Panc1 (cell line): ENCODE results near the gene PCGF1. TPM values are rescaled to one million over a fixed set of nuclear protein-coding genes. Genes with fewer than 3 reads are reported as not detected.
"Not testable (repeated sequence)": the region's sequence is repeated elsewhere in the genome, so short reads cannot be mapped to it uniquely, and the experiment has no call there.

Source experiments
- ATAC-seq: fragments of 200-7000 bp; cut with Tn5 transposase; 2 replicates; pipeline ENCODE4 v1.9.1; 2020; ENCODE audit warnings: mild to moderate bottlenecking, moderate library complexity
- BruUV-seq: library from RNA; stranded (reverse); fragments of 400-500 nt; replicated peaks from 2 replicates; lab custom pipeline; 2021; lab: Mats Ljungman, UMichigan
- CTCF ChIA-PET: fragments of 300-600 bp; sonication (Branson Sonifier 250); formaldehyde crosslinking; loops from one replicate; lab custom pipeline; 2022; ENCODE audit warnings: antibody characterized with exemption; lab: Charles Lee
- POLR2A ChIA-PET: fragments of 300-600 bp; sonication (Branson Sonifier 250); formaldehyde crosslinking; loops from one replicate; lab custom pipeline; 2022; ENCODE audit warnings: antibody characterized with exemption; lab: Charles Lee
- DNase-seq: peaks from one replicate; pipeline ENCODE4 v3.0.0-alpha.2; 2010; ENCODE audit warnings: low read depth, low spot score
- H3K27ac ChIP-seq: 2 replicates; pipeline ENCODE4 v1.5.1; 2011; ENCODE audit warnings: mild to moderate bottlenecking, low read length, inconsistent platforms
- H3K27me3 ChIP-seq: fragments of 200-500 bp; sonication (Bioruptor generic); 2 replicates; pipeline ENCODE4 v1.6.0; 2014; ENCODE audit warnings: low read length, inconsistent platforms; ENCODE audit not compliant: control insufficient read depth, insufficient read depth
- H3K36me3 ChIP-seq: fragments of 200-500 bp; sonication (Bioruptor generic); 2 replicates; pipeline ENCODE4 v1.5.1; 2014; ENCODE audit warnings: inconsistent platforms, mild to moderate bottlenecking, low read length, moderate library complexity; ENCODE audit not compliant: control insufficient read depth, insufficient read depth
- H3K4me1 ChIP-seq: 2 replicates; pipeline ENCODE4 v1.5.1; 2011; ENCODE audit warnings: inconsistent platforms, mild to moderate bottlenecking, low read length, moderate library complexity; ENCODE audit not compliant: control insufficient read depth, insufficient read depth
- H3K4me3 ChIP-seq, 2 experiments: 2 replicates each; pipeline ENCODE4 v1.5.1; 2011 to 2012; ENCODE audit warnings: low read depth in 2 of 2, low read length in 2 of 2, mild to moderate bottlenecking in 2 of 2, inconsistent platforms in 1 of 2, moderate library complexity in 1 of 2
- H3K9me3 ChIP-seq: fragments of 200-500 bp; sonication (Bioruptor generic); 2 replicates; pipeline ENCODE4 v1.5.1; 2014; ENCODE audit warnings: low read depth, mild to moderate bottlenecking, inconsistent platforms, low read length, moderate library complexity; ENCODE audit not compliant: control insufficient read depth, insufficient read depth
- CTCF ChIP-seq: fragments of 450-650 bp; IDR thresholded peaks from 2 replicates; pipeline ENCODE4 v1.5.1; 2017; ENCODE audit warnings: mild to moderate bottlenecking
- POLR2AphosphoS5 ChIP-seq: IDR thresholded peaks from 2 replicates; pipeline ENCODE4 v1.6.1; 2012; ENCODE audit warnings: mild to moderate bottlenecking, low read depth, low read length, moderate library complexity
- SIN3A ChIP-seq: IDR thresholded peaks from 2 replicates; pipeline ENCODE4 v1.6.1; 2012; ENCODE audit warnings: low read depth, mild to moderate bottlenecking, low read length, moderate library complexity, borderline replicate concordance; ENCODE audit not compliant: insufficient read depth
- TCF7L2 ChIP-seq: IDR thresholded peaks from 2 replicates; pipeline ENCODE4 v1.6.1; 2011; ENCODE audit warnings: mild to moderate bottlenecking, low read depth, low read length, inconsistent platforms
- in situ Hi-C: cut with HindIII; loops from 2 replicates; pipeline ENCODE4 v1.10.0; 2016; ENCODE audit warnings: low sequenced_read_pairs, low pct_unique_long_range_greater_than_20kb
- intact Hi-C: fragments of 100-400 bp; cut with micrococcal nuclease; formaldehyde crosslinking; loops from one replicate; pipeline ENCODE4 v1.10.0; 2022; ENCODE audit not compliant: unreplicated experiment
- total RNA-seq: library from RNA; stranded (reverse); gene quantifications from one replicate; pipeline ENCODE4 v1.2.1, GENCODE V29; 2021; ENCODE audit not compliant: unreplicated experiment
- TF ChIP-seq, protein P1 (sequence below), 2 experiments: IDR thresholded peaks; 2 replicates each; pipeline ENCODE4 v1.6.1; 2011 to 2012; ENCODE audit warnings: low read depth in 2 of 2, control low read depth in 1 of 2, low read length in 1 of 2, mild to moderate bottlenecking in 1 of 2, moderate library complexity in 1 of 2; ENCODE audit not compliant: insufficient read depth in 1 of 2

The PCGF1 gene
- total RNA-seq, 1 experiment from 2014 or later = 36.8 TPM

DNA sequence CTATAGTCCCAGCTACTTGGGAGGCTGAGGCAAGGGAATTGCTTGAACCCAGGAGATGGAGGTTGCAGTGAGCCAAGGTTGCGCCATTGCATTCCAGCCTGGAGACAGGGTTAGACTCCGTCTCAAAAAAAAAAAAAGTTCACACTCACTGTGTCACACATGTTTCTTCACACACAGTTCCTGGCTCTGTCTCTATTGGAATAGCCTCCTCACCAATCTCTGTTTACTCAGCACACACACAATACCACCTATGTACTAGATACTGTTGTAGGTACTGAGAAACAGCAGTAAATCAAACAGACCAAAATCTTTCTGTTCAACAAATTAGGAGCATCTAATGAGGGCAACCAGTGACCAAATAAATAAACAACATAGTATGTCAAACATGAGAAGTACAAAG lies 21.4 kb downstream of the PCGF1 start:
- Histone ChIP-seq H3K9me3 (no peaks in the 10 kb centered on the region), H3K4me3 (no peak overlapping the region), H3K27me3 (no peaks in the 10 kb centered on the region), H3K36me3 (no peaks in the 10 kb centered on the region; the same call in none of the 2 replicates), H3K27ac (no peak overlapping the region), H3K4me1 (peaks cover 10% of the 10 kb centered on the region)
- DNase-seq = no peak
- ChIA-PET CTCF (no interaction called here), POLR2A (interaction anchor here (0.7 kb wide), 1 partner anchor 15 kb away, joined by 8 read pairs; no protein-coding TSS in a partner anchor)
- TF ChIP-seq SIN3A (no peak), CTCF (no peak), TCF7L2 (no peak), POLR2AphosphoS5 (no peak)
- TF ChIP-seq, protein P1, sequence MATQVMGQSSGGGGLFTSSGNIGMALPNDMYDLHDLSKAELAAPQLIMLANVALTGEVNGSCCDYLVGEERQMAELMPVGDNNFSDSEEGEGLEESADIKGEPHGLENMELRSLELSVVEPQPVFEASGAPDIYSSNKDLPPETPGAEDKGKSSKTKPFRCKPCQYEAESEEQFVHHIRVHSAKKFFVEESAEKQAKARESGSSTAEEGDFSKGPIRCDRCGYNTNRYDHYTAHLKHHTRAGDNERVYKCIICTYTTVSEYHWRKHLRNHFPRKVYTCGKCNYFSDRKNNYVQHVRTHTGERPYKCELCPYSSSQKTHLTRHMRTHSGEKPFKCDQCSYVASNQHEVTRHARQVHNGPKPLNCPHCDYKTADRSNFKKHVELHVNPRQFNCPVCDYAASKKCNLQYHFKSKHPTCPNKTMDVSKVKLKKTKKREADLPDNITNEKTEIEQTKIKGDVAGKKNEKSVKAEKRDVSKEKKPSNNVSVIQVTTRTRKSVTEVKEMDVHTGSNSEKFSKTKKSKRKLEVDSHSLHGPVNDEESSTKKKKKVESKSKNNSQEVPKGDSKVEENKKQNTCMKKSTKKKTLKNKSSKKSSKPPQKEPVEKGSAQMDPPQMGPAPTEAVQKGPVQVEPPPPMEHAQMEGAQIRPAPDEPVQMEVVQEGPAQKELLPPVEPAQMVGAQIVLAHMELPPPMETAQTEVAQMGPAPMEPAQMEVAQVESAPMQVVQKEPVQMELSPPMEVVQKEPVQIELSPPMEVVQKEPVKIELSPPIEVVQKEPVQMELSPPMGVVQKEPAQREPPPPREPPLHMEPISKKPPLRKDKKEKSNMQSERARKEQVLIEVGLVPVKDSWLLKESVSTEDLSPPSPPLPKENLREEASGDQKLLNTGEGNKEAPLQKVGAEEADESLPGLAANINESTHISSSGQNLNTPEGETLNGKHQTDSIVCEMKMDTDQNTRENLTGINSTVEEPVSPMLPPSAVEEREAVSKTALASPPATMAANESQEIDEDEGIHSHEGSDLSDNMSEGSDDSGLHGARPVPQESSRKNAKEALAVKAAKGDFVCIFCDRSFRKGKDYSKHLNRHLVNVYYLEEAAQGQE (IDR thresholded peaks at IDR 0.05; ENCODE audit: insufficient read depth in 1 of 2, low read depth in 2 of 2, low read length in 1 of 2) = no peak
- intact Hi-C loops (no loop called here), in situ Hi-C loops (no loop called here)
- BruUV-seq = no TSS peak
- ATAC-seq = no peak

DNA sequence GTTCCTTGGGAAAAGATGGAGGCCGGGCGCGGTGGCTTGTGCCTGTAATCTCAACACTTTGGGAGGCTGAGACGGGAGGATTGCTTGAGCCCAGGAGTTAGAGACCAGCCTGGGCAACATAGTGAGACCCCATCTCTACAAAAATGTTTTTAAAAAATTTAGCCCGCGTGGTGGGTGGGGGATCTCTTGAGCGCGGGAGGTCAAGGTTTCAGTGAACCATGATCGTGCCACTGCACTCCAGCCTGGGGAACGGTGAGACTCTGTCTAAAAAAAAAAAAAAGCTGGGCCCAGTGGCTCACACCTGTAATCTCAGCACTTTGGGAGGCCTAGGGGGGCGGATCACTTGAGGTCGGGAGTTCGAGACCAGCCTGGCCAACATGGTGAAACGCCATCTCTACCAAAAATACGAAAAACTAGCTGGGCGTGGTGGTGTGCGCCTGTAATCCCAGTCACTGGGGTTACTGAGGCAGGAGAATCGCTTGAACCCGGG lies 23.8 kb downstream of the PCGF1 start:
- in situ Hi-C loops, H3K27me3 ChIP-seq, POLR2A ChIA-PET, DNase-seq, ATAC-seq, H3K9me3 ChIP-seq, H3K36me3 ChIP-seq, BruUV-seq: not testable (repeated sequence)
- H3K27ac ChIP-seq = peak overlapping the region; percentile 99
- H3K4me3 ChIP-seq = peak overlapping the region; percentile 84 to 99
- peaks cover 16% of the 10 kb centered on the region for H3K4me1 ChIP-seq
- intact Hi-C loops = loop anchor here (2.0 to 5.0 kb wide), 2 partner anchors 47 to 104 kb away; no protein-coding TSS in a partner anchor
- CTCF ChIA-PET = interaction anchor here (0.6 to 2.3 kb wide), 4 partner anchors 11 to 104 kb away, joined by 4 to 9 read pairs (median 6); partner anchors contain the start of gene MRPL53
